ENCODE results near the gene TMEM245.

TMEM245 gene

DNA sequence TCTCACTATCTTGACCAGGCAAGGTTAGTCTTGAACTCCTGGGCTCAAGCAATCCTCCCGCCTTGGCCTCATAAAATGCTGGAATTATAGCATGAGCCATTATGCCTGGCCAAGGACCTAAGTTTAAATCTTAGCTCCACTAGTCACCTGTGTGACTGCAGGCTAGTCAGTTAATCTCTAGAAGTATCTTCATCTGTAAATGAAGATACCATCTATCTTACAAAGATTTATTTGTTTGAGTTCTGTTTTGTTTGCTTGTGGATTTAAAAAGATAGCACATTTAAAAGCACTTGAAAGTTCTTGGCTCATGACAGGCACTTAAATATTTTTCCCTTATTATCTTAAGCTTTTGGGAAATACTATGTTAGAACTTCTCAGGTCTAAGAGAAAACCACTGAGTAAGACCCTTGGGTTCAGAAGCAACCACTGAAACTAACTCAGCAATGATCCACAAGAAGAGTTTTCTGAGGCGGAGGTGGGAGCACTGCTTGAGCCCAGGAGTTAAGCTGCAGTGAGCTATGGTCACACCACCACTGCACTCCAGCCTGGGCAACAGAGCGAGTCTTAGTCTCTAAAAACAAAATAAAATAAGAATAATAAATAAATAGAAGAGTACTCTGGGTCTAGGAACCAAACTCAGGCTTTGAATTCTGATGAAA lies 19.1 kb downstream of the TMEM245 start:
- DNase-seq = no peak

DNA sequence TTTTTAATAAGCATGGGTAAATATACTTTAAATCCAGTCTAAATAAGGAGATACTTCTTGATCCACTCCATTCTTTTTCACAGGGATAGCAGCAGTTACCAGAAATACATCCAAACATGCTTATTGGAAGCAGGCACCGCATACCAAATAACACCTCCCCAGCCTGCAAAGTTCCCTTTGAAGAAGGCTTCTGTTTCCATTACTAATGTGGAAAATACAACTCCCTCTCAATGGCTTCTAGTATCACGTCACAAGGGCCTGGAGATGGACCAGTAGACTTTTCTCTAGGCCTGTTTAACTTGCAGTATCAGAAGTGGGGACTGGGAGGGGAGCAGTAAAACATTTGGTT lies 20.8 kb downstream of the TMEM245 start:
- no peak for DNase-seq

DNA sequence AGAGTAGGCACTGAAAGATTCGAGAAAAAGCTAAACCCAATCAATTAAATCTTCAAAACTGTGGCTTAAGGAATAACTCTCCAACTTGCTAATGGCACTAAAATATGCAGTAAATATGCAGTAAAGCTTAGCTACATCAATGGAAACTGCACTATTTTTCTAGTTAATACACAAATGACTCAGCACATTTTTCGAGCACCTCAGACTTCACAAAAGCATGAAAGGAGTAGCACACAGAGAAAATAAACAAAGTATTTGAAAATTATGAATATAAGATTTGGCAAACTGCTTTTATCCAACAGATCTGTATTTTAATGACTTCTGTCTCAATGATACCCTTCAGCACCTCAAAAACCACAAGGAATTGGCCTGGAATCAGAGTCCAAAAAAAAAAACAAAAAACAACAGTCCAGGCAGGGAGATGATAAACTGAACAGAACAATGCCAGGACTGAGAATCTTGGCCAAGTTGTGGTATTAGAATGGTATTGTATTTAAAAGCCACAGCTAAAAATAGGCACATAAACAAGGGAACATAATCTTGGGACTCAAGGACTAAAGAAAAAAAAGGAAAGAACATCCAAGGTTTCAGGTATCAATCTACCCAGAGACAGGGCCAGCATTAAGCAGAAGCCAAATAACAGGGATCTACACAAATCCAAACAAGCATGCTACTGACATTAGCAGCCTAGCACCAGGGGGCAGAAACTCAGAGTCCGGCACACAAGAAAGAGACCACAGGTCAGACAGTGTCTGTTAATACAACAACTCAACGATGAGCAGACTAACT lies 21.4 kb downstream of the TMEM245 start:
- DNase-seq = no peak

DNA sequence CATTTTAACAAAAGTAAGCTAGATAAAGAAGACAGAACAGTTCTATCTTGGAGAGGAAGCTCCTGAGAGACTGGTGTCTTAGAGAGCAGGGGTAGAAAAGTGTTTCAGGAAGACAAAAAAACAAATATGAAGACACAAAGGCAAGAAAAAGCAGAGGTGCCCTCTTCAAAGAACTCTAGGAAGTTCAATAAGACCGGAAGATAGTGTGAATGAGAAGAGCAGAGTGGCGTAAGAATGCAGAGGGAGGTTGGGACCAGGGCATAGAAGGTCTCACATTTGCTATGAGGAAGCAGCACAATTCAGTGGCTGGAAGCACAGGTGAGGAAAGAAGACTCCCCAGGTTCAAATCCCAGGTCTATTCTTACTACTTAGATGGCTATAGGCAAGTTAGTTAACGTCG lies 22.6 kb downstream of the TMEM245 start:
- DNase-seq = no peak

DNA sequence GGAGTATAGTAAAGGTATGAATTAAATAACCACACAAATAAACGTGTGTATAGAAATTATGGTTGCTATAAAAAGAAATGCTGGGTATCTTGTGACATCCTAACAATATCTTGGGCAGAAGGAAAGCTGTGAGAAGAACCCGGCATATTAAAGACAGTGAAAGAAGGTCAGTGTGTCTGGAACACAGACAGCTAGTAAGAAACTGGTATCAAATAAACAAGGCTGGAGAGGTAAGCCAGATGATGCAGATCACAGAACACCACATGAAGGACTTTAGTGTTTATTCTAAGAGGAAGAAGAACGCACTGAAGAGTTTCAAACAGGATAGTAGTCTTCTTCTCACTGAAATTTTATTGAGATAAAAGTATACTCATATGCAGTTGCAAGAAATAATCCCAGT lies 24.4 kb downstream of the TMEM245 start:
- no peak for DNase-seq

DNA sequence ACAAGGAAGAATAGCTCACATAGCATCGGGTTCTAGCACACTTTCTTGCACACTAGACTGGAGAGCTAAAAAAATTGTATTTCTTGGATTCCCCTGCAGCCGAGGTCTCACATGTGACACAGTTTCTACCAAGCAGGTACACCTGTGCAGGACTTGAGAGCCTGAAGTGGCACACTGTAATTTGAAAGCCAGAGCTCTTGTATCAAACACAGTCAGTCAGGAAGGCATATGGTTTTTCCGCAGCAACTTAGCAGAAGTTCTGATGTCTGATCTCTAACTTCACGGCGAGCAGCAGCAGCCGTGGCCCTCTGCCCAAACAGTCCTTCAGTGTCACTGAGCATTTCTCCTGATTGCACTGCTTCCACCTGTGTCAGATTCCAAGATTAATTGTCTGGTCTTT lies 25.5 kb downstream of the TMEM245 start:
- no peak for DNase-seq

DNA sequence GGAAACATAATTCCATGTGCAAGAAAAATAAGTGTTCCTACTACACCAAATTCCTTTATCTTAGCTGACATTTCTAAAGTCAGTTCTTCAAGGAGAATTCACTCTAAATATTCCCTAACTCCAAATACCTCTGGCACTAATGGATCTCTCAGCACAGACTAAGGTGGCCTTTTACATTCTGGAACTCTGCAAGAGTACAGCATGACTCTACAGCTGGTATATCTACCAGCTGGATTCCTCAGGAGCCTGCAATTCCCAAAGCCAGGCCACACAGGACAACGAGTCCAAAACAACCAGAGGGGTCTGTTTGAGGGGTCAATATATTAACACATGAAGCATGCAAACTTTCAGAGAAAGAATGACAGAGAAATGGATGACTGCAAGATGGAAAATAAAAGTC lies 27.2 kb downstream of the TMEM245 start:
- DNase-seq = no peak

DNA sequence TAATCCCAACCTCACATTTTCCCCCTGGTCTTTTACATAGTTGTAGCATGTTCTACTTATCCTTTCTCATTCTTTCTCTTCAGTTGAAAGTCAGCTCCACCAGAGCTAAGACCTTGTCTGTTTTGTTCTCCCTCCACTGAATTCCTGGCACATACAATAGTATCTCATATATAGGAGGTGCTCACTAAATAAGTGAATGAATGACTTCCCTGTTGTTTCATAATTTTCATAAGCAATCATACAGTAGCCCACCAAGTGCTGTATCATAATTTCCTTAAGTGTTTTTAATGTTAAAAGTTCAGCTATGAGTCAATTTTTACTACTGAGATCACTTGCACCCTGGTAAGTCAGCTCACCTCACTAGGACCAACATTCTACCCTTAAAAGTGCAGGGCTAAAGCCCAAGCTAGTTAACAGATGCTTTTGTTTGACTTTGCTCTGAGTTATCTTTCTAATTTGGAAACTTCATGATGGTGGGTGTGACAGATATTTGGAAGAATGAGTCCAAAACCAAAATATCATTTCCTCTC lies 27.6 kb downstream of the TMEM245 start:
- no peak for DNase-seq

DNA sequence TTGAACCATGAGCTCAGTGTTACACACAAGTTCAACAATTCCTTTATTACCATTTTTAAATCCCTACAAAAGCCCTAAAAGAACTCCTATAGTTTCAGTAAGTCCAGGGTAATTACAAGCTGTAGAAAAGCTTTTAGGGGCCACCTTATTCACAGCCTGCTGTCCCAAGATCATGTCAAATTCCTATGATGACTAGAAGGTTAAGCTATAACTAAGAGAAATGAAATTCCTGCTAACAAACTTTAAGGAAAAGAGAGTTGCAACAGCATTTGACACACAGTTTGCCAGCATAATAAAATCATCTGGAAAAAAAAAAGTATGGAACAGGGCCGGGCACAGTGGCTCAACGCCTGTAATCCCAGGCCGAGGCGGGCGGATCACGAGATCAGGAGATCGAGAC lies 31.5 kb downstream of the TMEM245 start:
- no peak for DNase-seq

DNA sequence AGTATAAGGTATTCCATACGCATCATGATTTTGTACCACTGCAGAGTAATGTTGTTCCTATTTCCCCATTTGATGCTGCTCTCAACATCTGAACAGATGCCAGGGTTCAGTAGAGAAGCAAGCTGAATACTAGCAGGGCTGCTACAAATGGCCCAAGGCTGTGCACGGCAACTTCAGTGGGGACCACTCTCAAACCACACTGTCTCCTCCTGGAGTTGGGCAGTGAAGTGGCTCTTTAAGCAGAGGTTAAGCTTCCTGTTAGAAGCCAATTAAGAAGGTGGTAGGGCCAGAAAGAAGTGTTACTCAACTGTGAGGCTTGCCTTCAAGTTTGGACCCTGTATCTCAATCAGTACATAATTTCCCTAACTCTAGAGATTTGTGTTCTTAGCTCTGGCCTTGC lies 32.0 kb downstream of the TMEM245 start:
- no peak for DNase-seq

DNA sequence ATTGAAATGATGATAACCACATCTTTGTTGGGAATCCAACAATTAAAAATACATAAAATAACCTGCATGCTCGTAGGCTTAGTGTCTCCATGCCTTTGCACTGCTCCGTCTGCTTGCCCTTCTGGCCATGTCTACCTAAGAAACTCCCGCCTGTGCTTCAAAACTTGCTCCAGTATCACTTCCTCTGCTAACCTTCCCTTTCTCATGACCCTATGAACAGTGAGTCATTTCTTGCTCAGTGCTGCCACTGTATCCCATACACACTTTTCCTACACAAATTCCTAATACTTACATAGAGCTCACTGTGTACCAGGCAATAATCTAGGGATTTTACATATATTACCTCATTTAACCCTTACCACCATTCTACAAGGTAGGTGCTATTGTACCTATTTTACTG lies 33.5 kb downstream of the TMEM245 start:
- DNase-seq = no peak

DNA sequence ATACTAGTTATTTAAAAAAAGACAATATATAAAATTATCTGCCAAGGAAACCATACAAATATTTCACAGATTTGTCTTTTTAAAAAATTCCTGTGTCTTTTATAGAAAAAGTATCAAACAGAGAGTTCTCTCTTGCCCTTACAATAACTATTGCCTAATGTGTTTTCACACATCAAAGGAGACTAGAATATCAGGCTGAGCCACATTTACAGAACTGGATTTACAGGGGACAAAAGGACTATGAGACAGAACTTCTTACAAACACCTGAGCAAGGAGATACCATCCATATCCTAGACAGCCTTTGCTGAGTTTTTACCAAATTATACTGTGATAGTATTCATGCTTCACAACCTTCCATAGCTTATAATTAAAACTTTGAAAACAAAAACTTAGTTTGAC lies 34.2 kb downstream of the TMEM245 start:
- DNase-seq = no peak

DNA sequence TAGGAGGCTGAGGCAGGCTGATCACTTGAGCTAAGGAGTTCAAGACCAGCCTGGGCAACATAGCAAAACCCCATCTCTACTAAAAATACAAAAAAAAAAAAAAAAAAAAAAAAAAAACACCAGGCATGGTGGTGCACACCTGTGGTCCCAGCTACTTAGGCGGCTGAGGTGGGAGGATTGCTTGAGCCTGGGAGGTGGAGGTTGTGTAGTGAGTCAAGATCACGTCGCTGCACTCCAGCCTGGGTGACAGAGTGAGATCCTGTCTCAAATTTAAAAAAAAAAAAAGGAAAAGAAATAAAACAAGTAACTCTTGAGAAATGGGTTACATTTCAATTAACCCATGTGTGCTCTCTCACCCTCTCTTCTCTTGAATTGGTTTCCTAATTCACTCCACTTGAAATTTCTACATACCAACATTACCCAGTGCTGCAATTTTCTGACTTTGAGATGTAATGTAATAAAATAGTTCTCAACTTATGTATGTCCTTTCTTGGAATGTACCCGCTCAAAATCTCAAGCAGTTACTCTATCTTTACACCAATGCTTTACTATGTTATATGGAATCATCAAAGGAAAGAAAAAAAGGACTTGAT lies 35.8 kb downstream of the TMEM245 start:
- DNase-seq = no peak

DNA sequence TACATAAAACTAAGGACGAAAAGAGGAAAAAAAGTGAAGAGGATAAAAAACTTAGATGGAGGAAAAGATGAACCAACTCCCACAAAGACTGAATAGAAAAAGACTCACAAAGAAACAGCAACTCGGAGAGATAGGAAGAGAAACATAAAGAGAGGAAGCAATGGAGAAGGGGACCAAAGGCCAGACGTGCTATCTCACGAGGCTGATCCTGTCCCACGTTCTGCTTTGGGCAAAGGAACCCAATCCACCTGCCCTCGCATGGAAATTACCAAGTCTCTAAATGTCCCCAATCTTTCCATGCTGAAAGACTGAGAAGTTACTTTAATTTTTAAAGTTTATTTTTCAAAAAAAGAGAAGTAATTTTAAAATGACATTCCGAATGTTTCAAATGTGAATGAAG lies 36.6 kb downstream of the TMEM245 start:
- no peak for DNase-seq

DNA sequence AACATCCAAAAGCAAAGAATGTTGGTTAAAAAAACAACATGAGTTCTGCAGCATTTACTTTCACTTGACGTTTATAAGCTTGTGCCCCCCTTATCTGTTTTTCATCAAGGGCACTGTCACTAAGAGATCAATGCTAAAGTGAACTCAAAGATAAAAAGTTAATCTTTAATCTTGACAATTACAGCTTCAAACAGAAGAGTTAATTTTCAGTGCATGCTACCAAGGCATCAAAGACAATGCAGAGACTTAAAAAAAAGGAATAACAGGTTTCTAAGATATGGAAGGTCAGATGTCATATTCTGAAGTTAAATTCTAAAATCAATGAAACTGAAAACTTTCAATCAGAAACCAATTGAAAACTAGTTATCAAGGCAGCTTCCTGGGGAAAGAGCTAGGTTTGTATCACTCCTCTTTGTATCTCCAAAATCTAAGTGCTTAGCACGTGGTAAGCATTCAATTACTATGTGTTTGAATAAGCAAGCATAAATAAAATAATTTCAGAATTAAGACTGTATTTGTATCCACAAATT lies 37.6 kb downstream of the TMEM245 start:
- no peak for DNase-seq

DNA sequence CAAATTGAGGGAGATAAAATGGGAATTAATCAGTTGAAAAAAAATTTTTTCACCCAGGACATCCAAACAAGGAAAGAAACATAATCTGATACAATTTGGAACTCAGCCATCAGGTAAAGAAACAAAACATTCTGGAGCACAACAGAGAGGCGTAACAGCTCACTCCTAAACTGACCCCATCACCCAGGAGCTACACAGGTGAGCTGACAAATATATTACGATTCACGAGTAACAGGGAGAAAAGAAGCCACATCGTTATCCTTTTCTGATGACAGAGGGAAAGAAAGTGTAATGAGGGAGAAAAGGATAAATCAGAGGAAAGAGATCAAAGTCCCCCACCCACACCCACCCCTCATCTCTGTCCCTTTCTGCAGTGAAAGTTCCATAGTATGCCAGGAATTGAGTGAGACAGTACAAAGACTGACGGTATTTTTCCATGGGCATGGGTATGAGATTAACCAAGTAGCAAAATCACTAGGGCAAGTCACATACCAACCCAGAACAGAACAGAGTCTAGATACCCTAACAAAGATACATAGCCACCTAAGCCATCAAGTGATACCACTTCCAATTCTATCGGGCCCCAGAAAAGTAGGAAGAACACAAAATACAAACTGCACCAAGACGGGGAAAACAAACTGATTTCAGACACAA lies 45.4 kb downstream of the TMEM245 start:
- DNase-seq = no peak

DNA sequence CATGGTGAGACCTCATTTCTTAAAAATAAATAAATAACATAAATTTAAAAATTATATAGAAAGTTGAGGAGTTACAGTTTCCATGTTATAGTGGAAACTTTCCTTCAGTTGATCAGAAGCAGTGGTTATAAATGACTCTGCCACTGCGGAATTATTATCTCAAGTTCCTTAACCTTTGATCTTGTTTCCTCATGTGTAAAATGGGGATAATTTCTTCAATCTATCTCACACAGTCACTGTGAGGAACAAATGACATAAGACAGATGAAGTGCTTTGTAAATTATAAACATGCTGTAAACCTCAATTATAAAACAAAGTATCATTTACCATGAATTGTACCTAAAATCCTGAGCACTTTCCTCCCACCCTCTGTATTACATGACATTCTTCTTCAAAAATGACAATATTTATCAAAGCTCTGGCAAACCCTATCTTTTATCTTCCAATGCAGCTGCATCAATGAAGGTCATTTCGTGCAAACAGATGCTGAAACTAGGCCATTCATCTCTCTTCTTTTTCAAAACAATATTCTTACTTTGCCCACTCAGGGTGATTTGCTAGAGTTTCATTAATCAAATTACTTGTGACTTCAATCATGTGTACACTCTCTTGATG lies 46.8 kb downstream of the TMEM245 start:
- no peak for DNase-seq

DNA sequence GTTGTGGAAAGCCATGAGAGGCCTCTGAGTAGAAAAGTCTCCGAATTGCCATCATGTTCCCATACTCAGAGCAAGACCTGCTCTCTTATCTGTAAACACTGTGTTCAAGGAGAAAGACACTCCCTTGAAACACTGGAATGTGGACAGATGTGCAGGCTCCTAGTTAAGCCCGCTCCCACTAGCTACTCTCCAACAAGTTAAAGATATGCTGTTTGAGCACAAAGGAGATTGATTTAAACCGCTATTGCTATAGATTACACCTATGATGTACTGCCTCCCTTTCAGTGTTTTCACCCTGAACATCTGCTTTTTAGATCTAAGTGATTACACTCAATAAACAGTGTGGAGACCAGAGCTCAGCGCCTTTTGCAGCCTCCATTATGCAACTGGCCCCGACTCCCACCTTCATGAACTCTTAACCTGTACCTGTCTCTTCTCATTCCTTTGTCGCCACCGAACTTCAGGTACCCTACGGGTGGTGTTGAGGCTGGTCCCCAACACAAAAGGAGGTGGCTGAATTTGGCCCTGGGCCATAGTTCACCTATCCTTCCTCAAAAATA lies 47.5 kb downstream of the TMEM245 start:
- DNase-seq = no peak

DNA sequence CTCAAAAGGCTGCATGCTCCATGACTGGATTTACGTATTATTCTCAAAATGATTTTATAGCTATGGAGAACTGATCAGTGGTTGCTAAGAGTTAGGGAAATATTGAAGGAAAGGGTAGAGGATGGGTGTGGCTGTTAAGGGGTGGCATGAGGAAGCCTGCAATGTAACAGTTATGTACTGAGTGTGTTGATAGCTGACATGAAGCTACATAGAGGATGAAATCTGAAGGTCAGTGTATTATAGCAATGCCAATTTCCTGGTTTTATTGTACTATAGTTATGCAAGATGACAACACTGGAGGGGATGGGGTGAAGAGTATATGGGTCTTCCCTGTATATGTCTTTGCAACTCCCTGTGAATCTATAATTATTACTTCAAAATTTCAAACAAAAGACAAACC lies 51.0 kb downstream of the TMEM245 start:
- DNase-seq = no peak

DNA sequence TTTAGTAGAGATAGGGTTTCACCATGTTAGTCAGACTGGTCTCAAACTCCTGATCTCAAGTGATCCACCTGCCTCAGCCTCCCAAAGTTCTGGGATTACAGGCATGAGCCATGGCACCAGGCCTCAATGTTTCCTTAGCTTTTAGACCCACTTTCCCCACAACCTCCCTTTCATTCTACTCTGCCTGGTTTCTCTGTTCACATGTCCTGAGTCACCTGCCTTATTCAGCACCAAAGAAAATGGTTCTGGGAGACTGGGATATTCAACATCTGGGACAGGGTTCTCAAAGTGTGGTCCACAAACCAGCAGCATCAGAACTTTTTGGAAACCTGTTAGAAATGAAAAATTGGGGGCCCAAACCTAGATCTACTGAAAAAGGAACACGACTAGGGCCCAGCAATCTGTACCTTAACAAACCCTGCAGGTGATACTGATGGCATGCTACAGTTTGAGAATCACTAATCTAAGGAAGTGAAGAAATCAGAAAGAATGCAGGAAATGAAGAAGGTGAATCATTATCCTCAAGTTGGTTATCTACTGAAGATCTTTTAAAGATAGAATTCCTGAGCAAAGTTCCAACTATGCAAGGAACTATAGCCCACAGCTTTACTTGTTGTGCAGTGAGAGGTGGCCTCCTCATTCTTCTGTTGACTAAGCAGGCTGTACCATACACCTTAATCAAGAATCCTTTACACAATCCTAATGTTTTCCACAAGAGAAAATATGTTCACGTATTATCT lies 54.6 kb downstream of the TMEM245 start:
- no peak for DNase-seq

DNA sequence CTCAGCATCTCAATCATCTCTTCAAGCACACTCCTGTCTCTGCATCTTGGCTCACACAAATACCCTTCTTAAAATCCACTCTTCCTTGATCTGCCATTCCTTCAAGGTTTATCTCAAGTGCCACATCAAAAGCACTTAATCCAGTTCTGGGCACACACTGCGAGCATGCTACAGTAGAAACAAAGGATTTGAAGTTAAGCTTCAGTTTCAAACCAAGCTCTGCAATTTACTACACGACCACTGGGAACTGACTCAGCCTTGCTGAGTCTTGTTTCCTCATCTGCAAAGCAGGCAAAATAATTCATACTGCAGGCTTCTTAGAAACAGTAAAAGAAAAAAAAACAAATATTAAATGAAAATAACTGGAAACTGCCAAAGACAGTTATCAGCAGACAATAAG lies 56.0 kb downstream of the TMEM245 start:
- no peak for DNase-seq

DNA sequence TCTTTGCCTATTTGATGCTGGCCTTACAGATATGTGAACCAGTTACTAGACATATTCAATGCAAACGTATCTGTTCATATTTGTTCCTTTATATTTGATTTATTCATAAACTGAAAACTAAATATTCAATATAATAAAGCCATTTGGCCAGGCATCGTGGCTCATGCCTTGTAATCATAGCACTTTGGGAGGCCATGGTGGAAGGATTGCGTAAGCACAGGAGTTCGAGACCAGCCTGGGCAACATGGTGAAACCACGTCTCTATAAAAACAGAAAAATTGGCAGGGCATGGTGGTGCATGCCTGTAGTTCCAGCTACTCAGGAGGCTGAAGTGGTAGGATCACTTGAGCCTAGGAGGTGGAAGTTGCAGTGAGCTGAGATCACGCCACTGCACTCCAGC lies 57.2 kb downstream of the TMEM245 start:
- no peak for DNase-seq
